HG02981 (cell line): Measurements from ENCODE around the gene SLC27A6.
A peak's percentile ranks its signal among the peaks of the same experiment; 100 is the strongest.
"Not testable (repeated sequence)": the region's sequence is repeated elsewhere in the genome, so short reads cannot be mapped to it uniquely, and the experiment has no call there.

Source experiments
- ATAC-seq: cut with Tn5 transposase; IDR thresholded peaks from one replicate; pipeline ENCODE4 v1.9.1; 2021; ENCODE audit warnings: mild to moderate bottlenecking, moderate library complexity; ENCODE audit not compliant: unreplicated experiment

The SLC27A6 gene, protein sequence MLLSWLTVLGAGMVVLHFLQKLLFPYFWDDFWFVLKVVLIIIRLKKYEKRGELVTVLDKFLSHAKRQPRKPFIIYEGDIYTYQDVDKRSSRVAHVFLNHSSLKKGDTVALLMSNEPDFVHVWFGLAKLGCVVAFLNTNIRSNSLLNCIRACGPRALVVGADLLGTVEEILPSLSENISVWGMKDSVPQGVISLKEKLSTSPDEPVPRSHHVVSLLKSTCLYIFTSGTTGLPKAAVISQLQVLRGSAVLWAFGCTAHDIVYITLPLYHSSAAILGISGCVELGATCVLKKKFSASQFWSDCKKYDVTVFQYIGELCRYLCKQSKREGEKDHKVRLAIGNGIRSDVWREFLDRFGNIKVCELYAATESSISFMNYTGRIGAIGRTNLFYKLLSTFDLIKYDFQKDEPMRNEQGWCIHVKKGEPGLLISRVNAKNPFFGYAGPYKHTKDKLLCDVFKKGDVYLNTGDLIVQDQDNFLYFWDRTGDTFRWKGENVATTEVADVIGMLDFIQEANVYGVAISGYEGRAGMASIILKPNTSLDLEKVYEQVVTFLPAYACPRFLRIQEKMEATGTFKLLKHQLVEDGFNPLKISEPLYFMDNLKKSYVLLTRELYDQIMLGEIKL

GRCh38 chr5:128965011-128965637 is at the start of gene SLC27A6:
Gene SLC27A6 (plus strand): TSS chr5:128965488. CDS start chr5:128966138, 650 bp downstream.
- ATAC-seq: peak; percentile 53

DNA sequence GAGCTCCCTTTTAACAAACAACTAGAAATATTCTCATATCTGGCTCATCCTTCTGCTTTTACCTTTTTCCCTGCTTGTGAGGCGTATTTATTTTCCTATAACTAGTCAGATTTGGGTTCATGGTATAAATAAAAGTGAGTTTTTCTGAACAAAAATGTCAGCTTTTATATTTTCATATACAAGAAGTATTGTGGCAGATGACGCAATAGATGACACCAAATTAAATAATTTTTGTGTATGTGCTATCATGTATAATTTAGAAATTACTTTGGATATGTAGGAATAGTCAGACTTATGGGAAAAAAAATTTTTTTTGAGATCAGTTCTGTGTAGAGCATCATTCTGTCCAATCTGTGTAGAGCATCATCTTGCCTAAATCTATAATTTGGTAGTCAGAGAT is 45.7 kb upstream of the SLC27A6 start:
- no peak for ATAC-seq

- no peak for ATAC-seq
Measured at GRCh38 chr5:128920345-128921215, 44.7 kb upstream of the SLC27A6 start.

- ATAC-seq: no peak
Measured at GRCh38 chr5:128924299-128924698, 41.0 kb upstream of the SLC27A6 start.

- ATAC-seq: no peak
Measured at GRCh38 chr5:128925973-128926372, 39.3 kb upstream of the SLC27A6 start.

- no peak for ATAC-seq
Measured at GRCh38 chr5:128927644-128928043, 37.6 kb upstream of the SLC27A6 start.

GRCh38 chr5:128932232-128932631 is 33.1 kb upstream of the SLC27A6 start:
- ATAC-seq: not testable (repeated sequence)

GRCh38 chr5:128943100-128943499 is 22.2 kb upstream of the SLC27A6 start:
- not testable (repeated sequence) for ATAC-seq

DNA sequence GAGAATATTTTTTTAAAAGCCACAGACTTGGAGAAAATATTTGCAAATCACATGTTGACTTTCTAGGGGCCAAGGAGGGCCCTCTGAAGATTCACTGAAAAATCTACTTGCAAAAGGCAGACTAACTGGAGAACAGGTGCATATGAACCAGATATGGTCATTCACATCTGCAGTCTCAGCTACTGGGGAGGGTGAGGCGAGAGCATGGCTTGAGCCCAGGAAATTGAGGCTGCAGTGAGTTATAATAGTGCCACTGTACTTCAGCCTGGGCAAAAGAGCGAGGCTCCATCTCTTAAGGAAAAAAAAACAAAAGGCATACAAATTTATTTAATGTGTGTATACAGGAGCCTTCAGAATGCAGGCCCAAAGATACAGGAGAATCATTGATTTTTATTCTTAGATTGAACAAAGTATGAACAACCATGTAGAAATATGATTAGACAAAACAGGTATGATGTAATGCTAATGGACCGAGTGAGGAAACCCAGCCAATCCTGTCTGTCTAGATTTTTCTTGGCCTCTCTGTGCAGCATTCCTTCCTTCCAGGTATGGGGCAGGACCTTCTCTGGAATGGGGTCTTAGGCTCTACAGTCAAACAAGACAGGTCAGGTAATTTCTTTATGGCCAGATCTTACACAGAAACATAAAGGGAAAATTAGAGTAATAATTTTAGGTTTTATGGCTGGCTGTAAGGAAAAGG is 15.3 kb upstream of the SLC27A6 start:
- ATAC-seq: no peak

GRCh38 chr5:128951301-128951700 is 14.0 kb upstream of the SLC27A6 start:
- ATAC-seq: not testable (repeated sequence)

DNA sequence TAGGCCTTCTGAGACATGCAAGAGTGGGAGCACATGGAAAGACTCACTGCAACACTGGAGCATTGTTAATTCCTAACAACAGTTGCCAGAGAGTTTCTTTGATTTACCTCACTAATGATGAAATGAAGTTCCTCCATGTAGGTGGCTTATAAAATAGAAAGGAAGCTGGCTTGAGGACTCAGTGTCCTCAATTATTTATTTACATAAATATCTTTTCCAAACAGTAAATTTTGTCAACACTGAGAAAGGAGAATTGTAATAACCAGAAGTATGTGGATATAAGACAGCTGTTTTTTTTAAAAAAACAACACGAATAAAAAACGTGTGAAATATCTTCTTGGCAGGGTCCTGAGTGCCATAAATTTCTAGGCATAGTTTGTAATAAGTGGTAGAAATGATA is 9.1 kb upstream of the SLC27A6 start:
- ATAC-seq: no peak

DNA sequence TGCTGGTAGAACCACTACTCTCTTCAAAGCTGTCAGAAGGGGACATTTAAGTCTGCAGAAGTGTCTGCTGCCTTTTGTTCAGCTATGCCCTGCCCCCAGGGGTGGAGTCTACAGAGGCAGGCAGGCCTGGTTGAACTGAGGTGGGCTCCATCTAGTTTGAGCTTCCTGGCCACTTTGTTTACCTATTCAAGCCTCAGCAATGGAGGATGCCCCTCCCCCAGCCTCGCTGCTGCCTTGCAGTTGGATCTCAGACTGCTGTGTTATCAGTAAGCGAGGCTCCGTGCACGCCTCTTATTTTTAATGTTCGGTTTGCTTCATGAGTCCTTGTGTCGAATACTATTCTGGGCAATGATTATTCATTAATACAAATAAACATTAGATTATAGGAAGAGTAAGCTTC is 3.1 kb upstream of the SLC27A6 start:
- no peak for ATAC-seq

DNA sequence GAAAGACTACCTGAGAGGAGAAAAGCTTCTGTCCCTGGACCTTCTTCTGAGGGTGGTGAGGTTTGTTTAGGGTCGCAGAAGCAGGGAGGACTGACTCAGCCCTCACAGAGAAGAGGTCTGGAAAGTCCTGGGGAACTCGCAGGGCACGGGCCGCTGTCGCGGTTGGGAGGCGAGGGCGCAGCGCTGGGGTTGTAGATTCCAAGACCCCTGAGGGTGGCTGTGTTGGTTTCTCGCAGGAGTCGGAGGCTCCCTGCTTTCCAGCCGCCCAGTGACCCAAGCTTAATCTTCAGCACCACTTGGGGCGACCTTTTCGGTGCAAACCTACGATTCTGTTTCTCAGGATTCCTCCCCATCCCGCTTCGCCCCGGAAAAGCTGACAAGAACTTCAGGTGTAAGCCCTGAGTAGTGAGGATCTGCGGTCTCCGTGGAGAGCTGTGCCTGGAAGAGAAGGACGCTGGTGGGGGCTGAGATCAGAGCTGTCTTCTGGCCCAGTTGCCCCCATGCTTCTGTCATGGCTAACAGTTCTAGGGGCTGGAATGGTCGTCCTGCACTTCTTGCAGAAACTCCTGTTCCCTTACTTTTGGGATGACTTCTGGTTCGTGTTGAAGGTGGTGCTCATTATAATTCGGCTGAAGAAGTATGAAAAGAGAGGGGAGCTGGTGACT is 482 bp downstream of the SLC27A6 start:
- ATAC-seq: no peak

- ATAC-seq: no peak
Measured at GRCh38 chr5:128966375-128966774, 1.1 kb downstream of the SLC27A6 start.

GRCh38 chr5:128966846-128967245 is 1.6 kb downstream of the SLC27A6 start:
- no peak for ATAC-seq

- ATAC-seq: no peak
Measured at GRCh38 chr5:128973244-128973643, 8.0 kb downstream of the SLC27A6 start.

- no peak for ATAC-seq
Measured at GRCh38 chr5:128974567-128974966, 9.3 kb downstream of the SLC27A6 start.

DNA sequence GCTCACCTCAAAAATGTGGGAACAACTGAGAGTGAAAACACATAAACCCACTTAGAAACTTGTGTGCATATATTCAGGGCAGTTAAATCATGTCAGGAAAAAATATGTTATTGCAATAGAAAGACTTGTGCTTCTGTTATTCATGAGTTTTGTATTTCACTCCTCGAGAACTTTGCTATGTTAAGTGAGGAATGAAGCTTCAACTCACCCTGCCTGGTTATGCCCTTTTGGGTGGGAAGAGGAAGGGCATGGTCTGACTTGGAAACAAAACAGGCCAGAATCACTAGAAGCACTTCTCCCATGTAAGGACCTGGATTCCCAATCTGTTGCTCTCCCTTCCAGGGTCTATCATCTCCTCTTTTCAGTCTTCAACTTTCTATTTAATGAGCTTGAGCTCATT is 14.5 kb downstream of the SLC27A6 start:
- no peak for ATAC-seq

GRCh38 chr5:128980917-128981316 is 15.6 kb downstream of the SLC27A6 start:
- ATAC-seq: no peak

DNA sequence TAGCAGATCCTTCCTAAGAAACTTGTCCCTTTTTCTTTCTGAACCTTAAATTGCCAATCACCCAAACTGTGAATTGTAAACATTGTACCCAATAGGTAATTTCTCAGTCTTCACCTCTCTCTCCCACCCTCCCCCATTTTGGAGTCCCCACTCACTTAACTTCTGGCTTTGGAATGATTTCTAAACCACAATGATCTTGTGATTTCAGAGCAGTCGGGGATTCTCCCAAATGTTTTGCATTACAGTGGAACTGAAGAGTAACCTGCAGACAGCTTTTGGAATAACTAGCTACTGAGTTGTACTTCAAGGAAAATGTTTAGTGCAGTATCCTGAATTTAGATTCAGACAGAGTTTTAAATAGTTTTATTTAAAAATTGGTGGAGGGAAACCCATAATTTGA is 19.2 kb downstream of the SLC27A6 start:
- no peak for ATAC-seq
